Measurements from ENCODE around the gene ETV3.

DNA sequence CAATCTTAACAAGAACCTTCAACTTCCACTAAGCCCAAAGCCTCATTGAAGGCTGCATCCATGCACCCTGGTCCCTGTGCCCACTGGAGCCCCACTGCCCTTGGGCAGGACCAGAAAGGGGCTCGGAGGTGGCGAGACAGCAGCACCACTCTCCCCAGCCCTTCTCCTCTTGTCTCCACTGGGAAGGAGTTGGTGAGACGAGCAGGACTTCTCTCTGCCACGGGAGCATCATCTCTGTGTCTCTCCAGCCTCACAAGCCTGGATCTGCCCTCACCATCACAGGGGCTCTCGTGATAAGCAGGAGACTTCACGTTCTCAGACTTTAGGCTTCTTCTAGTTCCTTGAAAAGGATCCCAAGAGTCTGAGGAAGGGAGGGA is 31.4 kb downstream of the ETV3 start:
- TF ChIP-seq, protein P1, sequence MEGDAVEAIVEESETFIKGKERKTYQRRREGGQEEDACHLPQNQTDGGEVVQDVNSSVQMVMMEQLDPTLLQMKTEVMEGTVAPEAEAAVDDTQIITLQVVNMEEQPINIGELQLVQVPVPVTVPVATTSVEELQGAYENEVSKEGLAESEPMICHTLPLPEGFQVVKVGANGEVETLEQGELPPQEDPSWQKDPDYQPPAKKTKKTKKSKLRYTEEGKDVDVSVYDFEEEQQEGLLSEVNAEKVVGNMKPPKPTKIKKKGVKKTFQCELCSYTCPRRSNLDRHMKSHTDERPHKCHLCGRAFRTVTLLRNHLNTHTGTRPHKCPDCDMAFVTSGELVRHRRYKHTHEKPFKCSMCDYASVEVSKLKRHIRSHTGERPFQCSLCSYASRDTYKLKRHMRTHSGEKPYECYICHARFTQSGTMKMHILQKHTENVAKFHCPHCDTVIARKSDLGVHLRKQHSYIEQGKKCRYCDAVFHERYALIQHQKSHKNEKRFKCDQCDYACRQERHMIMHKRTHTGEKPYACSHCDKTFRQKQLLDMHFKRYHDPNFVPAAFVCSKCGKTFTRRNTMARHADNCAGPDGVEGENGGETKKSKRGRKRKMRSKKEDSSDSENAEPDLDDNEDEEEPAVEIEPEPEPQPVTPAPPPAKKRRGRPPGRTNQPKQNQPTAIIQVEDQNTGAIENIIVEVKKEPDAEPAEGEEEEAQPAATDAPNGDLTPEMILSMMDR (IDR thresholded peaks at IDR 0.05) = no peak
- TF ChIP-seq POLR2A (IDR thresholded peaks at IDR 0.05) = no peak

Measured in gastroesophageal sphincter (tissue), 3 donors.